ENCODE measurements around the gene CDH12.

CDH12 gene

GRCh38 chr5:22757776-22758175 is 95.4 kb downstream of the CDH12 start:
- no peak for DNase-seq

DNA sequence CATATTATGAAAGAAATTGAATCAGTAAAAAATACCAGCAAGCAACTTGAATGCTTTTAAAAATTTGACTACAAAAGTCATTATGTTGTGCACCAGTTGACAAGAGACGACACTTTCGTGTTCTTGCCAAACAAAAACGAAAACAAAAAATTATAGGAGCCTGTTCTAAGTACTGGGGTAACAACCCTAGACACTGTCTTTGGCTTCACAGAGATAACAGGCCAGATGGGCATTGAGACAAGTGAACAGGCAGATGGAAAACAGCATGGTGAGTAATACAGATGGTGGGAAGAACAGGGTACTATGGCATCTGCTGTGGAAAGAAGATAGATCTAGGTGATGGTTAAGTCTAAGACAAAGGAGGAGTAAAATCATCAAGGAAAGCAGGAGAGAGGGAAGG is 99.0 kb downstream of the CDH12 start:
- no peak for DNase-seq

- DNase-seq = no peak
These were observed 101.6 kb downstream of the CDH12 start for GRCh38 chr5:22751536-22751935.

GRCh38 chr5:22736443-22737003 is 116.6 kb downstream of the CDH12 start:
- DNase-seq = no peak

GRCh38 chr5:22734907-22735306 is 118.2 kb downstream of the CDH12 start:
- DNase-seq = no peak

DNA sequence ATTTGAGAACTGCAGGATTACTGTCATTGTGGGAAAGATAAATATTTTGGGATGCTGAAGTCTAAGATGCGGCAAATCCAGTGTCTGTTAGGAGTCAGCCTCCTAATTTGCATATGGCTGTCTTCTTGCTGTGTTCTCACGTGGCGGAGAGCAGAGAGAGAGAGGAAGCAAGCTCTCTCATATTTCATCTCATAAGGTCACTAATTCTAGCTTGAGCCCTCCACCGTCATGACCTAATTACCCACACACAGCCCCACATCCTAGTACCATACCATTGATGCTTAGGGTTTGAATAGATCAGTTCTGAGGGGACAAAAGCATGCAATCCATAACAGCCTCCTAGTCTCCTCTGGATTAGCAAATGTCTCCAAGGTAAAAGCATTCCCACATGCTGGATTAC is 124.5 kb downstream of the CDH12 start:
- DNase-seq = no peak

GRCh38 chr5:22722491-22722890 is 130.7 kb downstream of the CDH12 start:
- DNase-seq = no peak

- no peak for DNase-seq
These were observed 131.1 kb downstream of the CDH12 start for GRCh38 chr5:22722056-22722455.

DNA sequence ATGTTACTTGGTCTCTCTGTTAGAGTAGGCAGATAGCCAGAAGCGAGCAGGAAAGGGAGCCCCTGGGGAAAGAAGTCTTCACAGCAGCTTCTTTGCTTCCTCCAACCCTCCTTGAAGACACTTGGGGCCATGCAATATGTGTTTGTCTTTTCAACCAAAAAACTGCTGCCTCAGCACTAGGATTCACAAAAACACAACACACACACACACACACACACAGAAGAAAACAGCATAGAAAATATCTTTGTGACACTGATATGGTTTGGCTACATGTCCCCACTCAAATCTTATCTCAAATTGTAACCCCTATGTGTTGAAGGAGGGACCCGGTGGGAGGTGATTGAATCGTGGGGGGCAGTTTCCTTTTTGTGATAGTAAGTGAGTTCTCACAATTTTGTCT is 133.3 kb downstream of the CDH12 start:
- DNase-seq = no peak

GRCh38 chr5:22710660-22711059 is 142.5 kb downstream of the CDH12 start:
- no peak for DNase-seq

- no peak for DNase-seq
These were observed 143.4 kb downstream of the CDH12 start for GRCh38 chr5:22709743-22710142.

DNA sequence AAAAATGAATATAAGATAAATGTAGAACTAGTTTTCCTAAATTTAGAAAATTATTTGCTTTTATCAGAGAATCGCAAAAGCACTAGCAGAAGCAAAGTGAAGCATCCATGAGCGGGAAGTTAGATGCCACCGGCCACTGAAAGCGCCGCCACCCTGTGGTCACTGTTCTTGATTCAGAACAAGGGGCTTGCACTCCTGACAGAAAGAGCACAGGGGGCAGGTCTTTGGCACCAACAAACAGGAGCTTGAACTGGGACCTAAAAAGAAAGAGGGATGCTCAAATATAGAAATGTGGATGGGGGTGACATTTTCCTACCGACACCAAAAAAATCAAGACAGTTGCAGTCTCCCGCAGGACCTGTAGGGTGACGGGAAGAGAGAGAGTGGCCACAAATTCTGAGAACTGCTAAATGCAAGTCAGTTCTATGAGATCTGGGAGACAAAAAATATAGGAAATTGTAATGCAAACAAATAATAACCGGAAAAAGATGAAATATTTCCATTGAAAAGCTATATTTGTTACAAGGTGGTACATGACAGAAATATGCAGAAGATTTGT is 144.3 kb downstream of the CDH12 start:
- DNase-seq = no peak

DNA sequence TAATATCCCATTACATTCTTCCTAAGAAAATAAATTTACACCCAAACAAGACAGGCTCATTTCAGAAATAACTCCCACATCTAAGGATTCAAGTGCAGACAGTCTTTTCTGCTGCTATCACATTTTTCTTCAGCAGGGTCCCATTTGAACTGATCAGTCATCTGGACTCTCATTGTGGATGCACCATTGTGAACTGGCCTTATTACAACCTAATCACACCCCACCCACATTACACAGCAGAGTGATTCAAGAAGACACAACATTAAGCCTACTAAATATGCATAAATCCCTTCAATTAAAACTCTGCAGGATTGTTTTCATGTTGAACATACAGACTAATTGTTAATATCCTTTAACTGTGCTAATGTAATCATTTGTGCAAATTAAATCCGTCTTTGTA is 146.2 kb downstream of the CDH12 start:
- no peak for DNase-seq

DNA sequence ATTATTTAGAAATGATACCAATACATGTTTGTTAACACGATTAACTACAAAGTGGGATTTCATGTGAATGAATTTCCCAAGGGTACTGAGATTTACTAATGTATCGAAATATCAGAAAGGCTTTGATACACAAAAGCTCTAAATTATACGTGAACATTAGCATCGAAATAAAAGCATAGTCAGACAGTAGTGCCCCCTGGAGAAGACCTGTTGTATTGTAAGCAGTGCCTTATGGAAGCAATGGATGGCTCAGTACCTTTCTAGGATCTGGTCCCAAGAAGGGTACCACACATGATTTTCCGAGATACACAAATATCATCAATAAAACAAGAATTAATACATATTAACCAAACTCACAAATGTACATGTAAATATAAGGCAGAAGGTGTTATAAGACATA is 153.8 kb downstream of the CDH12 start:
- no peak for DNase-seq

- DNase-seq = no peak
These were observed 160.0 kb downstream of the CDH12 start for GRCh38 chr5:22693121-22693520.

- DNase-seq = no peak
These were observed 170.1 kb downstream of the CDH12 start for GRCh38 chr5:22683050-22683449.

DNA sequence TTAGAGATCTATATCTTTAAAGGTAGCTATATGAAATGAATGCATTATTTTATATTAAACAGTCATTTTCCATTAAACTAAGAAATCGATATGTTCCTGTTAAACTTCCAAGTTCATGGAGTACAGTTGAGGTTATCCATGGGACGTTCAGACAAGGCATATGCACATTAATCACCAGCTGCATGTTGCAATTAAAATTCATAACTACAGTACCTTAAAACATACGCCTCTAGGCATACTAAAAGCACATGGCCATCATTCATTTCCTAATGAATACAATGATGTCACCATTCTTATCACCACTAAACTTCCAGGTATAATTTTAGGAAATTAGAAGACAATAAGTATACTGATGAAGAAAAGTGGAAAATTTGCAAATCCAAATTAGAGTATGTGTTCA is 174.3 kb downstream of the CDH12 start:
- DNase-seq = no peak

DNA sequence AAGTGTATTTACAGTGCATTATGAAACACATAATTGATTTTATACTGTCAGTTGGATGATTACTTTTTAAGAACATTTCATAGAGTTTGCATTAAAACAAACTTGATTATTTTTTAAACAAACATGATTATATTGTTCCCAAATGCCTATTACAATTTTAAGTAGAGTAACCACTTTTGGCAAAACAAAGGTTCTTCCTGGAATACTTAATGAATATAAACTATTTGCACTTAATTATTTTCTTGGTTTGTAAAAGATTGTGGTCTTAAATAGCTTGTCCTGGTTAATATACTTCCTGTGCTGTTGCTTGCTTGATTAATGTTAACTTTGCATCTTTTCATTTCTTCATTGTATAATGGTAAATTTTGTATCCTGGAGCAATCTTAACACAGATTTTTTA is 180.0 kb downstream of the CDH12 start:
- DNase-seq = no peak

DNA sequence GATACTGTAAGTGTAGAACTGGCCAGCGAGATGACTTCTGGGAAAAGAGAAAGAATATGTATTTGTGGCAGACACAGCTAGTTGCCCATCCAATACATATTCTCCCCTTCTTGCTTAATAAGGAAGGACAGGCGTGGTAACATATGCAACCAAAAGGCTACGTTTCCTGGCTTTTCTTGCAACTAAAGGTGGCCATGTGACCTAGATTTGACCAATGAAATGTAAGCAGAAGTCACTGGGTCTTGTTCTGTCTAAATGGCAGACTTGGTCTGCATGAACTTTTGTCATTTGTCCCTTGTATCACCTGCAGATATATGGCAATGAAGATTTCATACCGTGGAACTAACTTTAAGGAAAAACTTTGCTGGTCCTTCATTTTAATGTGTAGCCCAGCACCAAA is 183.8 kb downstream of the CDH12 start:
- DNase-seq = no peak

- DNase-seq = no peak
These were observed 187.3 kb downstream of the CDH12 start for GRCh38 chr5:22665801-22666200.

GRCh38 chr5:22663134-22663533 is 190.0 kb downstream of the CDH12 start:
- no peak for DNase-seq

- DNase-seq = no peak
These were observed 190.8 kb downstream of the CDH12 start for GRCh38 chr5:22662391-22662790.

- no peak for DNase-seq
These were observed 201.8 kb downstream of the CDH12 start for GRCh38 chr5:22651355-22651754.

GRCh38 chr5:22650511-22650910 is 202.6 kb downstream of the CDH12 start:
- no peak for DNase-seq

- no peak for DNase-seq
These were observed 204.1 kb downstream of the CDH12 start for GRCh38 chr5:22649074-22649473.

- no peak for DNase-seq
These were observed 208.3 kb downstream of the CDH12 start for GRCh38 chr5:22644859-22645258.

Data from CD4-positive, alpha-beta T cell treated with Interleukin-12 subunit alpha and Interleukin-12 subunit beta, for 1 hour (primary cell).